NCI-H2196 treated with DMSO at 0.1 percent for 48 hours (cell line): ENCODE measurements around the gene SPATA13.

Source experiments
- DNase-seq: peaks from one replicate; lab custom pipeline; 2025; ENCODE audit not compliant: unreplicated experiment; lab: John Stamatoyannopoulos, UW

Gene SPATA13

GRCh38 chr13:24166561-24166960 lies 6.0 kb downstream of the SPATA13 start:
- DNase-seq: no peak

- no peak for DNase-seq
Measured at GRCh38 chr13:24167666-24168391, 7.3 kb downstream of the SPATA13 start.

- DNase-seq: no peak
Measured at GRCh38 chr13:24168392-24168750, 7.9 kb downstream of the SPATA13 start.

- no peak for DNase-seq
Measured at GRCh38 chr13:24168979-24169378, 8.5 kb downstream of the SPATA13 start.

- DNase-seq: no peak
Measured at GRCh38 chr13:24172071-24172470, 11.6 kb downstream of the SPATA13 start.

- DNase-seq: no peak
Measured at GRCh38 chr13:24173795-24174194, 13.3 kb downstream of the SPATA13 start.

GRCh38 chr13:24175847-24176246 lies 15.3 kb downstream of the SPATA13 start:
- no peak for DNase-seq

GRCh38 chr13:24176351-24177101 lies 16.0 kb downstream of the SPATA13 start:
- no peak for DNase-seq

GRCh38 chr13:24178847-24179485 lies 18.4 kb downstream of the SPATA13 start:
- no peak for DNase-seq

- DNase-seq: no peak
Measured at GRCh38 chr13:24179486-24179850, 18.9 kb downstream of the SPATA13 start.

- no peak for DNase-seq
Measured at GRCh38 chr13:24180750-24181377, 20.3 kb downstream of the SPATA13 start.

- no peak for DNase-seq
Measured at GRCh38 chr13:24181991-24182702, 21.6 kb downstream of the SPATA13 start.

- DNase-seq: no peak
Measured at GRCh38 chr13:24182703-24183081, 22.2 kb downstream of the SPATA13 start.

- DNase-seq: no peak
Measured at GRCh38 chr13:24183741-24184182, 23.2 kb downstream of the SPATA13 start.

GRCh38 chr13:24184265-24184841 lies 23.8 kb downstream of the SPATA13 start:
- no peak for DNase-seq

- no peak for DNase-seq
Measured at GRCh38 chr13:24184882-24185281, 24.4 kb downstream of the SPATA13 start.

GRCh38 chr13:24185591-24186232 lies 25.2 kb downstream of the SPATA13 start:
- no peak for DNase-seq

- DNase-seq: no peak
Measured at GRCh38 chr13:24187185-24187584, 26.7 kb downstream of the SPATA13 start.

- DNase-seq: no peak
Measured at GRCh38 chr13:24192057-24192810, 31.7 kb downstream of the SPATA13 start.

GRCh38 chr13:24192811-24193162 lies 32.3 kb downstream of the SPATA13 start:
- no peak for DNase-seq
